ENCODE results near the gene GBE1.
A peak's percentile ranks its signal among the peaks of the same experiment; 100 is the strongest.

The GBE1 gene

GRCh38 chr3:81696090-81696489 is 65.4 kb downstream of the GBE1 start:
- DNase-seq, result peak; percentile 6

- DNase-seq, result no peak
These were observed 66.1 kb downstream of the GBE1 start for GRCh38 chr3:81695302-81695701.

- DNase-seq, result no peak
These were observed 66.8 kb downstream of the GBE1 start for GRCh38 chr3:81694662-81695061.

GRCh38 chr3:81692766-81693165 is 68.7 kb downstream of the GBE1 start:
- no peak for DNase-seq

- no peak for DNase-seq
These were observed 71.8 kb downstream of the GBE1 start for GRCh38 chr3:81689617-81690016.

- no peak for DNase-seq
These were observed 76.6 kb downstream of the GBE1 start for GRCh38 chr3:81684751-81685395.

- no peak for DNase-seq
These were observed 84.6 kb downstream of the GBE1 start for GRCh38 chr3:81676706-81677456.

GRCh38 chr3:81674690-81675089 is 86.8 kb downstream of the GBE1 start:
- DNase-seq, result no peak

GRCh38 chr3:81668283-81668682 is 93.2 kb downstream of the GBE1 start:
- no peak for DNase-seq

- DNase-seq, result peak; percentile 17
These were observed 94.8 kb downstream of the GBE1 start for GRCh38 chr3:81666502-81667121.

GRCh38 chr3:81663114-81663513 is 98.3 kb downstream of the GBE1 start:
- no peak for DNase-seq

- no peak for DNase-seq
These were observed 101.4 kb downstream of the GBE1 start for GRCh38 chr3:81660036-81660435.

- DNase-seq, result no peak
These were observed 103.0 kb downstream of the GBE1 start for GRCh38 chr3:81658322-81658997.

GRCh38 chr3:81651139-81651538 is 110.3 kb downstream of the GBE1 start:
- no peak for DNase-seq

- DNase-seq, result no peak
These were observed 111.3 kb downstream of the GBE1 start for GRCh38 chr3:81650187-81650586.

GRCh38 chr3:81645248-81645647 is 116.2 kb downstream of the GBE1 start:
- no peak for DNase-seq

GRCh38 chr3:81643721-81644120 is 117.7 kb downstream of the GBE1 start:
- no peak for DNase-seq

GRCh38 chr3:81638480-81638879 is 123.0 kb downstream of the GBE1 start:
- DNase-seq, result no peak

GRCh38 chr3:81632659-81633058 is 128.8 kb downstream of the GBE1 start:
- no peak for DNase-seq

- no peak for DNase-seq
These were observed 136.7 kb downstream of the GBE1 start for GRCh38 chr3:81624756-81625155.

GRCh38 chr3:81622395-81622794 is 139.1 kb downstream of the GBE1 start:
- no peak for DNase-seq

- DNase-seq, result no peak
These were observed 140.2 kb downstream of the GBE1 start for GRCh38 chr3:81621277-81621676.

- no peak for DNase-seq
These were observed 140.6 kb downstream of the GBE1 start for GRCh38 chr3:81620849-81621248.

- DNase-seq, result no peak
These were observed 148.7 kb downstream of the GBE1 start for GRCh38 chr3:81612768-81613167.
